Stimulated activated effector memory CD8-positive, alpha-beta T cell treated with anti-CD3 and anti-CD28 coated beads, Interleukin-12 subunit alpha, Interleukin-12 subunit beta, amount 100 ng/mL, for 72 hours (primary cell): ENCODE data around the gene GGT6.

Source experiments
- ATAC-seq: fragments of 150-1000 bp; cut with Tn5 transposase; 2 replicates; pipeline ENCODE4 v1.10.0; 2021
- DNase-seq, 2 donors: peaks; one replicate each; pipeline ENCODE4 v3.0.0; 2021 to 2022; ENCODE audit warnings: low spot score in 2 of 2
- H3K27ac Mint-ChIP-seq: one replicate; pipeline ENCODE4 v1.8.0; 2022; ENCODE audit warnings: mild to moderate bottlenecking, mixed read lengths
- H3K36me3 Mint-ChIP-seq: one replicate; pipeline ENCODE4 v1.8.0; 2022; ENCODE audit warnings: mild to moderate bottlenecking, mixed read lengths
- H3K4me1 Mint-ChIP-seq: one replicate; pipeline ENCODE4 v1.8.0; 2022; ENCODE audit warnings: mixed read lengths
- H3K4me3 Mint-ChIP-seq: one replicate; pipeline ENCODE4 v1.8.0; 2022; ENCODE audit warnings: mild to moderate bottlenecking, mixed read lengths
- H3K9me3 Mint-ChIP-seq: one replicate; pipeline ENCODE4 v1.8.0; 2022; ENCODE audit warnings: mixed read lengths

The GGT6 gene

GRCh38 chr17:4543557-4544026 is 16.8 kb downstream of the GGT6 start:
- no peak overlapping the region for H3K27ac Mint-ChIP-seq
- DNase-seq (no peak), ATAC-seq (no peak)
- no peak overlapping the region for H3K4me3 Mint-ChIP-seq
- H3K9me3 Mint-ChIP-seq: no peaks in the 10 kb centered on the region
- H3K4me1 Mint-ChIP-seq: no peaks in the 10 kb centered on the region
- H3K36me3 Mint-ChIP-seq: peaks cover 94% of the 10 kb centered on the region

- peaks cover 86% of the 10 kb centered on the region for H3K36me3 Mint-ChIP-seq
Observed at GRCh38 chr17:4542726-4543191, 17.6 kb downstream of the GGT6 start.

GRCh38 chr17:4542003-4542725 is 18.2 kb downstream of the GGT6 start:
- no peak for DNase-seq
- no peak overlapping the region for H3K4me3 Mint-ChIP-seq
- H3K36me3 Mint-ChIP-seq: peaks cover 81% of the 10 kb centered on the region
- H3K9me3 Mint-ChIP-seq: no peaks in the 10 kb centered on the region
- no peak for ATAC-seq
- H3K27ac Mint-ChIP-seq: no peak overlapping the region
- H3K4me1 Mint-ChIP-seq: no peaks in the 10 kb centered on the region

More at GRCh38 chr17:4542726-4543191, 17.6 kb downstream of the GGT6 start:
- H3K4me1 Mint-ChIP-seq: no peaks in the 10 kb centered on the region
- DNase-seq (no peak), ATAC-seq (no peak)
- H3K9me3 Mint-ChIP-seq: no peaks in the 10 kb centered on the region
- H3K4me3 Mint-ChIP-seq: no peak overlapping the region
- H3K27ac Mint-ChIP-seq: no peak overlapping the region

GRCh38 chr17:4541328-4542002 is 18.9 kb downstream of the GGT6 start:
- Mint-ChIP-seq H3K4me3 (no peak overlapping the region), H3K9me3 (no peaks in the 10 kb centered on the region), H3K4me1 (no peaks in the 10 kb centered on the region), H3K36me3 (peaks cover 74% of the 10 kb centered on the region), H3K27ac (peak overlapping the region; percentile 77)
- no peak for DNase-seq
- ATAC-seq: no peak

GRCh38 chr17:4540687-4541327 is 19.6 kb downstream of the GGT6 start:
- peaks cover 67% of the 10 kb centered on the region for H3K36me3 Mint-ChIP-seq
- no peak for DNase-seq
- no peaks in the 10 kb centered on the region for H3K4me1 Mint-ChIP-seq
- H3K9me3 Mint-ChIP-seq: no peaks in the 10 kb centered on the region
- no peak overlapping the region for H3K4me3 Mint-ChIP-seq
- H3K27ac Mint-ChIP-seq: peak overlapping the region; percentile 77
- no peak for ATAC-seq

GRCh38 chr17:4540224-4540651 is 20.1 kb downstream of the GGT6 start:
- H3K4me1 Mint-ChIP-seq: no peaks in the 10 kb centered on the region

GRCh38 chr17:4539576-4540223 is 20.7 kb downstream of the GGT6 start:
- no peaks in the 10 kb centered on the region for H3K4me1 Mint-ChIP-seq
- no peak for ATAC-seq
- DNase-seq: no peak
- H3K4me3 Mint-ChIP-seq: no peak overlapping the region
- H3K9me3 Mint-ChIP-seq: no peaks in the 10 kb centered on the region
- peaks cover 56% of the 10 kb centered on the region for H3K36me3 Mint-ChIP-seq
- H3K27ac Mint-ChIP-seq: no peak overlapping the region

More at GRCh38 chr17:4540224-4540651, 20.1 kb downstream of the GGT6 start:
- ATAC-seq (no peak), DNase-seq (no peak)
- Mint-ChIP-seq H3K27ac (no peak overlapping the region), H3K36me3 (peaks cover 61% of the 10 kb centered on the region), H3K4me3 (no peak overlapping the region), H3K9me3 (no peaks in the 10 kb centered on the region)

GRCh38 chr17:4539025-4539424 is 21.4 kb downstream of the GGT6 start:
- no peak for ATAC-seq
- H3K36me3 Mint-ChIP-seq: peaks cover 56% of the 10 kb centered on the region
- H3K9me3 Mint-ChIP-seq: no peaks in the 10 kb centered on the region
- H3K4me1 Mint-ChIP-seq: no peaks in the 10 kb centered on the region
- DNase-seq: no peak
- H3K27ac Mint-ChIP-seq: no peak overlapping the region
- no peak overlapping the region for H3K4me3 Mint-ChIP-seq

- H3K36me3 Mint-ChIP-seq: peaks cover 51% of the 10 kb centered on the region
Observed at GRCh38 chr17:4538236-4539002, 22.0 kb downstream of the GGT6 start.

GRCh38 chr17:4537451-4538235 is 22.7 kb downstream of the GGT6 start:
- Mint-ChIP-seq H3K36me3 (peaks cover 44% of the 10 kb centered on the region), H3K4me3 (no peak overlapping the region), H3K27ac (peak overlapping the region; percentile 17), H3K4me1 (no peaks in the 10 kb centered on the region), H3K9me3 (no peaks in the 10 kb centered on the region)
- DNase-seq: no peak
- ATAC-seq: no peak

More at GRCh38 chr17:4538236-4539002, 22.0 kb downstream of the GGT6 start:
- no peaks in the 10 kb centered on the region for H3K4me1 Mint-ChIP-seq
- no peak overlapping the region for H3K4me3 Mint-ChIP-seq
- H3K9me3 Mint-ChIP-seq: no peaks in the 10 kb centered on the region
- DNase-seq (no peak), ATAC-seq (no peak)
- no peak overlapping the region for H3K27ac Mint-ChIP-seq

- DNase-seq: no peak
- H3K9me3 Mint-ChIP-seq: no peaks in the 10 kb centered on the region
- no peak for ATAC-seq
- H3K27ac Mint-ChIP-seq: peak overlapping the region; percentile 17
- H3K4me3 Mint-ChIP-seq: no peak overlapping the region
- H3K4me1 Mint-ChIP-seq: no peaks in the 10 kb centered on the region
- peaks cover 42% of the 10 kb centered on the region for H3K36me3 Mint-ChIP-seq
Observed at GRCh38 chr17:4536742-4537411, 23.5 kb downstream of the GGT6 start.

- H3K36me3 Mint-ChIP-seq: peaks cover 39% of the 10 kb centered on the region
- DNase-seq: no peak
- no peak overlapping the region for H3K27ac Mint-ChIP-seq
- H3K4me1 Mint-ChIP-seq: no peaks in the 10 kb centered on the region
- no peak overlapping the region for H3K4me3 Mint-ChIP-seq
- H3K9me3 Mint-ChIP-seq: no peaks in the 10 kb centered on the region
- ATAC-seq: peak; percentile 3
Observed at GRCh38 chr17:4536259-4536741, 24.1 kb downstream of the GGT6 start.

- H3K4me1 Mint-ChIP-seq: no peaks in the 10 kb centered on the region
- H3K4me3 Mint-ChIP-seq: no peak overlapping the region
- H3K36me3 Mint-ChIP-seq: peaks cover 35% of the 10 kb centered on the region
- peak overlapping the region; percentile 55 for H3K27ac Mint-ChIP-seq
- no peaks in the 10 kb centered on the region for H3K9me3 Mint-ChIP-seq
- no peak for ATAC-seq
- DNase-seq: no peak
Observed at GRCh38 chr17:4535667-4536258, 24.6 kb downstream of the GGT6 start.
